ENCODE data around the gene SMIM32.

The SMIM32 gene

GRCh38 chr5:136192526-136193321 is at the start of gene SMIM32:
Gene SMIM32, minus strand, starts transcription at chr5:136193162. Its CDS starts 638 bp downstream, at chr5:136192524.
- DNase-seq (ENCODE audit: low read depth in 2 of 2): no peak

- DNase-seq (ENCODE audit: low read depth in 2 of 2): no peak
Measured at GRCh38 chr5:136242611-136243010, 49.6 kb upstream of the SMIM32 start.

GRCh38 chr5:136242136-136242535 is 49.2 kb upstream of the SMIM32 start:
- no peak for DNase-seq (ENCODE audit: low read depth in 2 of 2)

- no peak for DNase-seq (ENCODE audit: low read depth in 2 of 2)
Measured at GRCh38 chr5:136240894-136241293, 47.9 kb upstream of the SMIM32 start.

GRCh38 chr5:136236479-136237083 is 43.6 kb upstream of the SMIM32 start:
- no peak for DNase-seq (ENCODE audit: low read depth in 2 of 2)

GRCh38 chr5:136235321-136235720 is 42.4 kb upstream of the SMIM32 start:
- no peak for DNase-seq (ENCODE audit: low read depth in 2 of 2)

GRCh38 chr5:136232316-136232715 is 39.4 kb upstream of the SMIM32 start:
- no peak for DNase-seq (ENCODE audit: low read depth in 2 of 2)

- no peak for DNase-seq (ENCODE audit: low read depth in 2 of 2)
Measured at GRCh38 chr5:136230176-136230575, 37.2 kb upstream of the SMIM32 start.

- no peak for DNase-seq (ENCODE audit: low read depth in 2 of 2)
Measured at GRCh38 chr5:136228136-136228757, 35.3 kb upstream of the SMIM32 start.

GRCh38 chr5:136226401-136226800 is 33.4 kb upstream of the SMIM32 start:
- DNase-seq (ENCODE audit: low read depth in 2 of 2): no peak

GRCh38 chr5:136225796-136226195 is 32.8 kb upstream of the SMIM32 start:
- DNase-seq (ENCODE audit: low read depth in 2 of 2): no peak

GRCh38 chr5:136222580-136223235 is 29.7 kb upstream of the SMIM32 start:
- no peak for DNase-seq (ENCODE audit: low read depth in 2 of 2)

GRCh38 chr5:136221340-136221739 is 28.4 kb upstream of the SMIM32 start:
- DNase-seq (ENCODE audit: low read depth in 2 of 2): no peak

GRCh38 chr5:136216230-136216629 is 23.3 kb upstream of the SMIM32 start:
- DNase-seq (ENCODE audit: low read depth in 2 of 2): no peak

GRCh38 chr5:136215812-136216211 is 22.9 kb upstream of the SMIM32 start:
- DNase-seq (ENCODE audit: low read depth in 2 of 2): no peak

GRCh38 chr5:136213919-136214493 is 21.0 kb upstream of the SMIM32 start:
- DNase-seq (ENCODE audit: low read depth in 2 of 2): no peak

- no peak for DNase-seq (ENCODE audit: low read depth in 2 of 2)
Measured at GRCh38 chr5:136212252-136212721, 19.3 kb upstream of the SMIM32 start.

- no peak for DNase-seq (ENCODE audit: low read depth in 2 of 2)
Measured at GRCh38 chr5:136211282-136212040, 18.5 kb upstream of the SMIM32 start.

- no peak for DNase-seq (ENCODE audit: low read depth in 2 of 2)
Measured at GRCh38 chr5:136210259-136210658, 17.3 kb upstream of the SMIM32 start.

- no peak for DNase-seq (ENCODE audit: low read depth in 2 of 2)
Measured at GRCh38 chr5:136209346-136209910, 16.5 kb upstream of the SMIM32 start.

- DNase-seq (ENCODE audit: low read depth in 2 of 2): no peak
Measured at GRCh38 chr5:136208916-136209315, 16.0 kb upstream of the SMIM32 start.
